Thymus (tissue), 11 donors: ENCODE results near the gene SELPLG. TPM values are rescaled to one million over a fixed set of nuclear protein-coding genes. Genes with fewer than 3 reads are reported as not detected.
A peak's percentile ranks its signal among the peaks of the same experiment; 100 is the strongest.

Experiments used
- DNase-seq, 9 donors: peaks; one replicate each; pipeline ENCODE4 v3.0.0-alpha.2; 2013; ENCODE audit warnings: low spot score in 9 of 9, low read depth in 6 of 9, missing footprints in 1 of 9
- H3K27ac ChIP-seq, 2 donors: one replicate each; pipeline ENCODE4 v1.5.1; 2013; ENCODE audit warnings: control low read depth in 1 of 2, low read depth in 1 of 2, low read length in 1 of 2, mild to moderate bottlenecking in 1 of 2, moderate library complexity in 1 of 2
- H3K27me3 ChIP-seq, 2 donors: one replicate each; pipeline ENCODE4 v1.5.1; 2013; ENCODE audit warnings: low read length in 1 of 2; ENCODE audit not compliant: control insufficient read depth in 2 of 2, insufficient read depth in 1 of 2
- H3K36me3 ChIP-seq, 2 donors: one replicate each; pipeline ENCODE4 v1.5.1; 2013; ENCODE audit warnings: low read length in 1 of 2, mild to moderate bottlenecking in 1 of 2, moderate library complexity in 1 of 2; ENCODE audit not compliant: control insufficient read depth in 2 of 2, insufficient read depth in 2 of 2
- H3K4me1 ChIP-seq, 2 donors: one replicate each; pipeline ENCODE4 v1.5.1; 2013; ENCODE audit warnings: low read length in 2 of 2; ENCODE audit not compliant: control insufficient read depth in 2 of 2, insufficient read depth in 2 of 2
- H3K4me3 ChIP-seq, 2 donors: one replicate each; pipeline ENCODE4 v1.5.1; 2013; ENCODE audit warnings: low read length in 2 of 2, control low read depth in 1 of 2, mild to moderate bottlenecking in 1 of 2
- H3K9me3 ChIP-seq, 2 donors: one replicate each; pipeline ENCODE4 v1.5.1; 2013; ENCODE audit warnings: low read length in 1 of 2, mild to moderate bottlenecking in 1 of 2; ENCODE audit not compliant: control insufficient read depth in 2 of 2, insufficient read depth in 1 of 2
- WGBS: extraction: QIAGEN DNeasy Blood & Tissue Kit; methylation state at CpG from one replicate; pipeline ENCODE4 v1.1.7; 2013; 5-methylcytosine and 5-hydroxymethylcytosine counted together
- polyA plus RNA-seq: library from polyadenylated mRNA; stranded (reverse); fragments of 200-250 nt; gene quantifications from one replicate; pipeline ENCODE4 v1.2.3, GENCODE V29; 2013
- total RNA-seq: library from RNA; stranded (reverse); fragments of 120-200 nt; gene quantifications from one replicate; pipeline ENCODE4 v1.2.4, GENCODE V29; 2013
- donor health status: healthy.

SELPLG gene
- total and polyA plus RNA-seq, 2 donors: 28.0 to 69.6 TPM

DNA sequence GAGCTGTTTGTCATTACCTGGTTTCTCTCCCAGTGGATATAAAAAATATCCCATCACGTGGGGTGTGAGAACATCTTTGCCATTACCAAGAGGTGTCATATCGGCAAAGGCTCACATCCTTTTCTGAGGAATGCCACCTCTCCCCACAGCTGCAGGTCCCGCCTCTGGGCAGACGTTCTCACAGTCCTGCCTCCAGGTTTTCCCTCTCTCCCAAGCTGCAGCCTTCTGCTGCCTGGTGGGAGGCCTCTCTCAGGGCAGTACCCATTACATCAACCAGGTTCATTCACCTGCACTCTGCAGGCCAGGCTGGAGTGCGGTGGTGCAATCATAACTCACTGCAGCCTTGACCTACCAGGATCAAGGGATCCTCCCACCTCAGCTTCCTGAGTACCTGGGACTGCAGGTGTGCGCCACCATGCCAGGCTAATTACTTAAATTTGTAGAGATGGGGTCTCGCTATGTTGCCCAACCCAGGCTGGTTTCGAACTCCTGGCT, 20.9 kb downstream of the SELPLG start:
- DNase-seq: no peak
- no peak overlapping the region for H3K27ac ChIP-seq
- no peak overlapping the region for H3K4me3 ChIP-seq
- no peaks in the 10 kb centered on the region for H3K36me3 ChIP-seq
- peaks cover 14 to 22% of the 10 kb centered on the region in 2 donors for H3K4me1 ChIP-seq
- H3K9me3 ChIP-seq: peaks cover 0 to 8% of the 10 kb centered on the region in 2 donors
- WGBS: 95% methylated on average over 8 of the region's 8 CpGs
- H3K27me3 ChIP-seq: peaks cover 0 to 5% of the 10 kb centered on the region in 2 donors

- peaks cover 0 to 8% of the 10 kb centered on the region in 2 donors for H3K9me3 ChIP-seq
- H3K4me1 ChIP-seq: peaks cover 6 to 13% of the 10 kb centered on the region in 2 donors
- no peak overlapping the region for H3K4me3 ChIP-seq
- no peaks in the 10 kb centered on the region for H3K36me3 ChIP-seq
- peaks cover 0 to 5% of the 10 kb centered on the region in 2 donors for H3K27me3 ChIP-seq
- 91% methylated on average over 5 of the region's 5 CpGs for WGBS
- H3K27ac ChIP-seq: no peak overlapping the region
- DNase-seq: peak in 2 of 9 donors; percentile 36 to 49
Measured at GRCh38 chr12:108611884-108612415, 21.7 kb downstream of the SELPLG start.

- Histone ChIP-seq H3K4me1 (peaks cover 0 to 4% of the 10 kb centered on the region in 2 donors), H3K27me3 (peaks cover 0 to 5% of the 10 kb centered on the region in 2 donors), H3K27ac (no peak overlapping the region), H3K4me3 (no peak overlapping the region), H3K9me3 (peaks cover 0 to 3% of the 10 kb centered on the region in 2 donors), H3K36me3 (no peaks in the 10 kb centered on the region)
- no peak for DNase-seq
- 94% methylated on average over 15 of the region's 15 CpGs for WGBS
Measured at GRCh38 chr12:108610856-108611605, 22.7 kb downstream of the SELPLG start.

DNA sequence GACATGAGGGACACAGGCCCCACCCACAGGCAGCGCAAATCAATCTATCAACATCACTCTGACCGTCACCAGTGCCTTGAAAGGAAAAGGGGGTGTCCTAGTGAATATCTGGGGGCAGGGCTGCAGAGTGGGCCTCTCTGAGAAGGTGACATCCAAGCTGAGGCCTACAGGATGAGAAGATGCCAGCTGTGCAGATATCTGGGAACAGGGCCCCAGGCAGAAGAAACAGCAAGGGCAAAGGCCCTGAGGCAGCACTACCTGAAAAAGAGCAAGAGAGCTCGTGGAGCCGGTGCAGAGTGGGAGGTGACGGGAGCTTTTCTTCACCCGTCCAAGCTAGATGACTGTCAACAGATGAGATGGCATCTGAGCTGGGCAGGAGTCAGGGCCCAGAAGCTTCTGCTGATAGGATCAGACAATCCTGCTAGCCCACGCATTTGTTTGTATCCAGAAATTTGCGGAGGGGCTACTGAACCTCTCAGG, 23.3 kb downstream of the SELPLG start:
- WGBS: 97% methylated on average over 8 of the region's 8 CpGs

DNA sequence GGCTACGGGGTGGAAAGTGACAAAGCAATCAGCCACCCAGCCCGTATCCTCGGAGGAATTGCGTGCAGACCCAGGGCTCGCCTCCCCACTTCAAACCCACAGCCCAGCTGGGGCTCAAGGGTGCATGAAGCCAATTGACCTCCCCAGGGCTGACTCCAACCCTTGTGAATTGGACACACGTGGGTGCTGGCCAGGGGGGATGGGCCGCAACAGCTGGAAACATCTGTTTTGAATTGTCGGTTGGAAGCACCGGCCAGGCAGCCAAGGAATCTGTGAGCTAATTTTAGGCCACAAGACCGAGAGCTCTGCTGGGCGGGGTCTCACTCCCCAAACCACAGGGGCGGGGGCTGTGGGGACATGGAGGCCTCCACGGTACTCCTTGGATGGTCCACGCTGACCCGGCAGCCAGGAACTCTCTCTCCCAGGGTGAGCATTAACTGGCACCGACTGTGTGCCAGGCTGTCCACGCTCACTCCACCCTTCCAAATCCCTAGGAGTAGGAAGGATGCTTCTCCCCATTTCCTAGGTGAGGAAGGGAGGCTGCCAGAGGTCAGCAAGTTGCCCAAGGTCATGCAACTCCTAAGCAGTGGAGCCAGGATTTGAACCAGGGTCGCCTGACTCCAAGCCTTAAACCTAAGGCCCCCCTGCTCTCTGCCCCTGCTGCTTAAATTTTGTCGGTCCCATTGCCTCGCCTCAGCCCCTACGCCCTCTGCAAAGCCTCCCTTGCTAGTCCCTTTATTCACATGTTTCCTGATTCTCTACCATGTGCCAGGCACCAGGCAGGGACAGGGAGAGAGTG, 24.0 kb downstream of the SELPLG start:
- WGBS: 53% methylated on average over 21 of the region's 21 CpGs
- Histone ChIP-seq H3K27me3 (peaks cover 0 to 5% of the 10 kb centered on the region in 2 donors), H3K36me3 (no peaks in the 10 kb centered on the region), H3K4me3 (no peak overlapping the region), H3K4me1 (peaks cover 0 to 4% of the 10 kb centered on the region in 2 donors), H3K27ac (no peak overlapping the region), H3K9me3 (no peaks in the 10 kb centered on the region)
- DNase-seq: no peak

More for the DNA sequence above, 23.3 kb downstream of the SELPLG start:
- DNase-seq: no peak
- no peak overlapping the region for H3K27ac ChIP-seq
- H3K4me1 ChIP-seq: peaks cover 0 to 4% of the 10 kb centered on the region in 2 donors
- peaks cover 0 to 5% of the 10 kb centered on the region in 2 donors for H3K27me3 ChIP-seq
- H3K36me3 ChIP-seq: no peaks in the 10 kb centered on the region
- no peak overlapping the region for H3K4me3 ChIP-seq
- no peaks in the 10 kb centered on the region for H3K9me3 ChIP-seq

GRCh38 chr12:108608616-108609015, 25.1 kb downstream of the SELPLG start:
- Histone ChIP-seq H3K27me3 (peaks cover 0 to 5% of the 10 kb centered on the region in 2 donors), H3K4me3 (no peak overlapping the region), H3K4me1 (peaks cover 0 to 4% of the 10 kb centered on the region in 2 donors), H3K36me3 (no peaks in the 10 kb centered on the region), H3K27ac (no peak overlapping the region), H3K9me3 (no peaks in the 10 kb centered on the region)
- WGBS: 96% methylated on average over 5 of the region's 5 CpGs
- DNase-seq: no peak

GRCh38 chr12:108607981-108608600, 25.6 kb downstream of the SELPLG start:
- no peaks in the 10 kb centered on the region for H3K9me3 ChIP-seq
- no peak overlapping the region for H3K4me3 ChIP-seq
- peaks cover 0 to 4% of the 10 kb centered on the region in 2 donors for H3K4me1 ChIP-seq
- WGBS: 97% methylated on average over 10 of the region's 10 CpGs
- H3K27me3 ChIP-seq: peaks cover 0 to 5% of the 10 kb centered on the region in 2 donors
- H3K27ac ChIP-seq: no peak overlapping the region
- H3K36me3 ChIP-seq: no peaks in the 10 kb centered on the region
- no peak for DNase-seq

DNA sequence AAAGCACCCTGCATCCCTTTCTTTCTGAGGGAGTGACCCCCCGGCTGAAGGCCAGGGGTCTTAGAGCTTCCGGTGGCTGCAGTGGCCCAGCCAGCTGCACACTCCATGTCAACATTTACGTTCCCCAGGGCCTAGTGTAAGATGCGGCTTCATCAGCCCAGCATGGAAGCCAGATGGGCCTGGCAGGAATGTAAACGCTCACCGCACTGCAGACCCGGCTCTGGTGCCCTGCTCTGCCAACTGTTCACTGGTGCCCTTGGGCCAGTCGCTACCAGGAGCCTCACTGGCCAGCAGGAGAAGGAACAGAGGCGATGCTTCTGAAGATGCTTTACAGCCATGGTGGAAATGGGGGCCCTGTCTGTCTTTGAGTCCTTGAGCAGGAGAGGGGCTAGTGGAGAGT, 27.2 kb downstream of the SELPLG start:
- Histone ChIP-seq H3K27ac (no peak overlapping the region), H3K4me1 (peaks cover 0 to 4% of the 10 kb centered on the region in 2 donors), H3K36me3 (no peaks in the 10 kb centered on the region), H3K9me3 (no peaks in the 10 kb centered on the region), H3K4me3 (no peak overlapping the region), H3K27me3 (peaks cover 0 to 5% of the 10 kb centered on the region in 2 donors)
- DNase-seq: no peak
- WGBS: 87% methylated on average over 9 of the region's 9 CpGs
